DOHH2 (cell line): ENCODE data around the gene KRTAP2-3.
"Not testable (repeated sequence)": the region's sequence is repeated elsewhere in the genome, so short reads cannot be mapped to it uniquely, and the experiment has no call there.

Experiments
- H3F3A ChIP-seq: fragments of 200-600 bp; sonication (generic), shearing (Covaris generic); 2 replicates; pipeline ENCODE4 v1.6.0; 2016; ENCODE audit warnings: antibody characterized with exemption, mild to moderate bottlenecking; ENCODE audit not compliant: control insufficient read depth, insufficient read depth
- H3K27ac ChIP-seq: fragments of 200-600 bp; sonication (generic); 2 replicates; pipeline ENCODE4 v1.5.1; 2014; ENCODE audit warnings: low read depth, mild to moderate bottlenecking, low read length, moderate library complexity
- H3K27me3 ChIP-seq: fragments of 200-600 bp; sonication (generic); 2 replicates; pipeline ENCODE4 v1.6.1; 2014; ENCODE audit warnings: mild to moderate bottlenecking, low read length, mixed read lengths; ENCODE audit not compliant: control insufficient read depth
- H3K36me3 ChIP-seq: fragments of 200-600 bp; sonication (generic); 2 replicates; pipeline ENCODE4 v1.6.1; 2014; ENCODE audit warnings: mild to moderate bottlenecking, low read length, moderate library complexity, mixed read lengths; ENCODE audit not compliant: control insufficient read depth
- H3K4me1 ChIP-seq: fragments of 200-600 bp; sonication (generic); 2 replicates; pipeline ENCODE4 v1.6.1; 2014; ENCODE audit warnings: mild to moderate bottlenecking, low read length, mixed read lengths; ENCODE audit not compliant: control insufficient read depth
- H3K4me2 ChIP-seq: fragments of 200-600 bp; sonication (generic); 2 replicates; pipeline ENCODE4 v1.6.0; 2014; ENCODE audit warnings: mild to moderate bottlenecking, low read length, moderate library complexity
- H3K4me3 ChIP-seq: fragments of 200-600 bp; sonication (generic); 2 replicates; pipeline ENCODE4 v1.5.1; 2014; ENCODE audit warnings: mild to moderate bottlenecking, low read length, mixed read lengths
- H3K79me2 ChIP-seq: fragments of 200-600 bp; sonication (generic); 2 replicates; pipeline ENCODE4 v1.6.1; 2014; ENCODE audit warnings: mild to moderate bottlenecking, low read length, mixed read lengths; ENCODE audit not compliant: control insufficient read depth
- H3K9me2 ChIP-seq: fragments of 200-600 bp; sonication (generic); replicated peaks from 2 replicates; pipeline ENCODE4 v1.6.1; 2014; ENCODE audit warnings: mild to moderate bottlenecking, low read length, mixed read lengths; ENCODE audit not compliant: control insufficient read depth
- H3K9me3 ChIP-seq: fragments of 200-600 bp; sonication (generic); 2 replicates; pipeline ENCODE4 v1.6.1; 2014; ENCODE audit warnings: antibody characterized with exemption, low read length, mixed read lengths; ENCODE audit not compliant: control insufficient read depth, insufficient read depth
- H4K20me1 ChIP-seq: fragments of 200-600 bp; sonication (generic); 2 replicates; pipeline ENCODE4 v1.6.0; 2014; ENCODE audit warnings: low read depth, mild to moderate bottlenecking, antibody characterized with exemption, low read length, moderate library complexity; ENCODE audit not compliant: control insufficient read depth, insufficient read depth
- EZH2phosphoT487 ChIP-seq: fragments of 200-600 bp; sonication (generic); IDR thresholded peaks from 2 replicates; pipeline ENCODE4 v1.6.1; 2017; ENCODE audit warnings: borderline replicate concordance, mild to moderate bottlenecking, antibody characterized with exemption, low read length, moderate library complexity, mixed read lengths
- TF ChIP-seq, protein P1 (sequence below): fragments of 200-600 bp; sonication (generic); IDR thresholded peaks from one replicate; pipeline ENCODE4 v1.5.1; 2014; ENCODE audit warnings: antibody characterized with exemption, mild to moderate bottlenecking, low read depth, low read length; ENCODE audit not compliant: poor library complexity, severe bottlenecking

The KRTAP2-3 gene

DNA sequence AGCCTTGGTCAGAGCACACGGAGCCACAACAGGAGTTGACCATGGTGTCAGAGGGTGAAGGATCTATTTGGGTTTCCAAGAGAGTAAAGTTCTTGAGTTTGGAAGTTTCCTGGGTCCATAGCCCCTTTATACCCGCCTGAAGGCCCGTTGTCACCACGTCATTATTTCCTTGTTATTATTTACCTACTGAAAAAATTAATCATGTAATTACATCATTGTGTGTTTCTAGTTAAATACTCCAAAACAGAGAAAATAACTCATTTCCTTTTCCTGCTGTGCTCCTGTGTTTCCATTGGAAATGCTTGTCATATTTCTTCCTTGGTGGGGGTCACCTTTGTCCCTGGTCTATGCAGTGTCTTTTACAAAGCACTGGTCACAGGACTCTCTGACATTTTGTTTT, 38.1 kb upstream of the KRTAP2-3 start, which contains the start of gene KRTAP4-8:
Gene KRTAP4-8 (minus strand): TSS at position 101 of the 400 bp plus-strand sequence. CDS start 58 bp downstream, at position 43.
- H4K20me1 ChIP-seq, result no peaks in the 10 kb centered on the region
- H3K4me1 ChIP-seq, result peaks cover 6% of the 10 kb centered on the region
- no peaks in the 10 kb centered on the region for H3K36me3 ChIP-seq
- H3K27me3 ChIP-seq, result no peaks in the 10 kb centered on the region
- H3K9me2 ChIP-seq, result no peaks in the 10 kb centered on the region
- no peaks in the 10 kb centered on the region for H3F3A ChIP-seq
- H3K79me2 ChIP-seq, result no peaks in the 10 kb centered on the region
- H3K9me3 ChIP-seq, result peaks cover 10% of the 10 kb centered on the region; the same call in 1 of the 2 replicates
- no peak within 1 kb of the TSS for H3K4me3 ChIP-seq
- no peak within 1 kb of the TSS for H3K27ac ChIP-seq
- TF ChIP-seq, protein P1, sequence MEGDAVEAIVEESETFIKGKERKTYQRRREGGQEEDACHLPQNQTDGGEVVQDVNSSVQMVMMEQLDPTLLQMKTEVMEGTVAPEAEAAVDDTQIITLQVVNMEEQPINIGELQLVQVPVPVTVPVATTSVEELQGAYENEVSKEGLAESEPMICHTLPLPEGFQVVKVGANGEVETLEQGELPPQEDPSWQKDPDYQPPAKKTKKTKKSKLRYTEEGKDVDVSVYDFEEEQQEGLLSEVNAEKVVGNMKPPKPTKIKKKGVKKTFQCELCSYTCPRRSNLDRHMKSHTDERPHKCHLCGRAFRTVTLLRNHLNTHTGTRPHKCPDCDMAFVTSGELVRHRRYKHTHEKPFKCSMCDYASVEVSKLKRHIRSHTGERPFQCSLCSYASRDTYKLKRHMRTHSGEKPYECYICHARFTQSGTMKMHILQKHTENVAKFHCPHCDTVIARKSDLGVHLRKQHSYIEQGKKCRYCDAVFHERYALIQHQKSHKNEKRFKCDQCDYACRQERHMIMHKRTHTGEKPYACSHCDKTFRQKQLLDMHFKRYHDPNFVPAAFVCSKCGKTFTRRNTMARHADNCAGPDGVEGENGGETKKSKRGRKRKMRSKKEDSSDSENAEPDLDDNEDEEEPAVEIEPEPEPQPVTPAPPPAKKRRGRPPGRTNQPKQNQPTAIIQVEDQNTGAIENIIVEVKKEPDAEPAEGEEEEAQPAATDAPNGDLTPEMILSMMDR, result no peak
- TF ChIP-seq EZH2phosphoT487, result no peak
- no peak within 1 kb of the TSS for H3K4me2 ChIP-seq

DNA sequence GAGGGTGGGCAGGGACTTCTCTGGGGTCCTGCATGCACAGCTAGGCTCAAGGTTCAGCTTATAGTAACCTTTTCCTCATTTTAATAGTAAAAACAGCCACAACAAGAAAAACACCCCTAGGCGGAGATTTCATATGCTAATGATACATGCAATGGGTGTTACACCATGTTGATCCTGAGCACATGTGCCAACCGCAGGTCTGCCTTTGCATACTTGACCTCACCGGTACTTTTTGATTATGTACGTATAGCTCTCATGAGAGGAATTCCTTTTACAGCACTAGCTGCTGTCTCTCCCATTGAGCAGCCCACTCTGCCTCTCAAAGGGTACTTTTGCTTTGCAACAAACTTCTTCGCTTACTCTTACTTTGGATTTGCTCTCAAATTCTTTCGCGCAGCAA, 36.1 kb upstream of the KRTAP2-3 start:
- Histone ChIP-seq H3K79me2 (no peaks in the 10 kb centered on the region), H3K4me1 (peaks cover 6% of the 10 kb centered on the region), H3K27ac (no peak overlapping the region), H4K20me1 (no peaks in the 10 kb centered on the region), H3K9me2 (no peaks in the 10 kb centered on the region), H3K36me3 (no peaks in the 10 kb centered on the region), H3K27me3 (no peaks in the 10 kb centered on the region), H3K4me3 (no peak overlapping the region), H3F3A (no peaks in the 10 kb centered on the region), H3K4me2 (no peak overlapping the region), H3K9me3 (peaks cover 10% of the 10 kb centered on the region)
- TF ChIP-seq, protein P1, result no peak
- TF ChIP-seq EZH2phosphoT487, result no peak

DNA sequence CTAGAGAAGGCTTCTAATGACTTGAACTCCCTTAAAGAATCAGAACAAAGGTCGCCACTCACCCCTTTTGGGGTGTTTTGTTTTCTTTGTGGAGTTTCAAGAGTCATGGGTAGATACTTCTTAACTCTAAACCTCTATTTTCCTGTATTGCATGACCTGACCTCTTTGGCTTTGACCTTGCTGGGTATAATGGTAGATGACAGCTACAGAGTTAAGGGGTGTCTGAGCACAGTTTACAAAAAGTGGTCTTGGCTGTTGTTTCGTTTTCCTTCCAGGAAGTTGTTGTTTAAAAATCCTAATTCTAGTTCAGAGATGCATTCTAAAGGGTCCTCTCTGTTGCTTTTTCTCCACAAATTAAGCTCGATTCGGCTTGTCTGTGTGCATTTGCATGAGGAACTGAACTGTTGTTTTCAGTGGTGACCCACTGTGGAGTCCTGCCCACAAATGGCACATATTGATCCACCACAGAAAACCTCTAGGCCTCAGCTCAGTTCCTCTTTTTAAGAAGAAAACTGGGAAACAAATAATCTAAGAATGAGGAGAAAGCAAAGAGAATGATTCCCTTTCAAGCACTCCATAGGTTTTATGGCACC, 28.9 kb upstream of the KRTAP2-3 start:
- not testable (repeated sequence) for H3K4me2 ChIP-seq, H3K4me1 ChIP-seq

DNA sequence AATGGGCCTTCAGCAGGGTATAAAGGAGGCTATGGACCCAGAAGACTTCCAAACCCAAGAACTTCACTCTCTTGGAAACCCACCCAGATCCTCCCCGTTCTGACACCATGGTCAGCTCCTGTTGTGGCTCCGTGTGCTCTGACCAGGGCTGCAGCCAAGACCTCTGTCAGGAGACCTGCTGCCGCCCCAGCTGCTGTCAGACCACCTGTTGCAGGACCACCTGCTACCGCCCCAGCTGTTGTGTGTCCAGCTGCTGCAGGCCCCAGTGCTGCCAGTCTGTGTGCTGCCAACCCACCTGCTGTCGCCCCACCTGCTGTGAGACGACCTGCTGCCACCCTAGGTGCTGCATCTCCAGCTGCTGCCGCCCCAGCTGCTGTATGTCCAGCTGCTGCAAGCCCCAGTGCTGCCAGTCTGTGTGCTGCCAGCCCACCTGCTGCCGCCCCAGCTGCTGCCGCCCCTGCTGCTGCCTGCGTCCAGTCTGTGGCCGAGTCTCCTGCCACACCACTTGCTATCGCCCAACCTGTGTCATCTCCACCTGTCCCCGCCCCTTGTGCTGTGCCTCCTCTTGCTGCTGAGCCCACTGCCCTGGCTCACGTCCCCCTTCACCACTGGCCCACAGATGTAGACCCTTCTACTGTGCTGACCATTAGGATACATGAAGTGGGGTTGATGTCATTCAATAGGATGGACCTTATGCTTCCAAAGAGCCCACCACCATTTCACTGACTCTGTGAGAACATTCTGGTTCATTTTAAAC, 24.4 kb upstream of the KRTAP2-3 start, which contains the start of gene KRTAP4-7:
Gene KRTAP4-7 (plus strand): TSS at position 51 of the 757 bp plus-strand sequence. CDS start 57 bp downstream, at position 108.
- H3K27ac ChIP-seq, H3K79me2 ChIP-seq, H4K20me1 ChIP-seq, H3K9me2 ChIP-seq, H3F3A ChIP-seq, H3K9me3 ChIP-seq, H3K4me3 ChIP-seq, H3K4me2 ChIP-seq, H3K36me3 ChIP-seq, H3K4me1 ChIP-seq, H3K27me3 ChIP-seq: not testable (repeated sequence)

More for the DNA sequence above, 28.9 kb upstream of the KRTAP2-3 start:
- not testable (repeated sequence) for H3K36me3 ChIP-seq, H3K9me2 ChIP-seq, H3F3A ChIP-seq, H4K20me1 ChIP-seq, H3K27ac ChIP-seq, H3K27me3 ChIP-seq, H3K9me3 ChIP-seq, H3K79me2 ChIP-seq, H3K4me3 ChIP-seq

DNA sequence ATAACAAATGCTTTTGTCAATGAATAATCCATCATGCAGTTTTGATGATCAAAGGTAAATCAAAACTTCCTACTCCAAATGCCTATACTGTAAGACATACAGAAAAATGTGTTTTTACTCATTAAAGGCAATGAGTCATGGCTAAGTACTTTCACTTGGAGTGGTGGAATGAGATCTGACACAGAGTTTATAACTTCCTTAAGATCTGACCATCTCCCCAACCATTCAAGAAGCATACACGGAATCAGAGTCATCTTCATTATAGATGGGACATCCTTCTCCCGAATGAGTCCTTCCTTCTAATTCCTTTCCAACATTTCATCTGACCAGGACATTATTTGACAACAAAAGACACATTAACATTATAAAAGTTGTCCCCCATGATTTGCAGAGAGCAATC, 23.5 kb upstream of the KRTAP2-3 start:
- H3K36me3 ChIP-seq, H4K20me1 ChIP-seq, H3K4me3 ChIP-seq, H3K4me2 ChIP-seq, H3K9me2 ChIP-seq, H3K79me2 ChIP-seq, H3K9me3 ChIP-seq, H3K27ac ChIP-seq, H3F3A ChIP-seq, H3K4me1 ChIP-seq, H3K27me3 ChIP-seq: not testable (repeated sequence)
